WTC11 (cell line): ENCODE measurements around the gene IGFBP4. TPM values are rescaled to one million over a fixed set of nuclear protein-coding genes. Genes with fewer than 3 reads are reported as not detected.

Source experiments
- ATAC-seq: fragments of 200-7000 bp; cut with Tn5 transposase; 2 replicates; pipeline ENCODE4 v1.10.0; 2021; ENCODE audit warnings: mild to moderate bottlenecking, moderate library complexity
- CTCF ChIA-PET: fragments of 300-600 bp; sonication (Branson Sonifier 250); formaldehyde crosslinking; loops from one replicate; lab custom pipeline; 2021; ENCODE audit warnings: antibody characterized with exemption; lab: Charles Lee
- POLR2A ChIA-PET: fragments of 350-600 bp; sonication (Branson Sonifier 250); formaldehyde crosslinking; loops from one replicate; lab custom pipeline; 2021; ENCODE audit warnings: antibody characterized with exemption; lab: Charles Lee
- DNase-seq: peaks from one replicate; pipeline ENCODE4 v3.0.0; 2021; ENCODE audit warnings: low spot score
- H3K27ac Mint-ChIP-seq: 2 replicates; pipeline ENCODE4 v1.8.0; 2021; ENCODE audit warnings: mixed read lengths
- H3K27me3 Mint-ChIP-seq: 2 replicates; pipeline ENCODE4 v1.8.0; 2021; ENCODE audit warnings: low read depth, mild to moderate bottlenecking, moderate library complexity, mixed read lengths
- H3K36me3 Mint-ChIP-seq: 2 replicates; pipeline ENCODE4 v1.8.0; 2021; ENCODE audit warnings: mixed read lengths
- H3K4me1 Mint-ChIP-seq: 2 replicates; pipeline ENCODE4 v1.8.0; 2022; ENCODE audit warnings: mixed read lengths
- H3K4me3 Mint-ChIP-seq: 2 replicates; pipeline ENCODE4 v1.8.0; 2021; ENCODE audit warnings: mild to moderate bottlenecking, moderate library complexity, mixed read lengths
- H3K9me3 Mint-ChIP-seq: 2 replicates; pipeline ENCODE4 v1.8.0; 2021; ENCODE audit warnings: mixed read lengths
- FOXP1 ChIP-seq: sonication (generic); formaldehyde crosslinking; IDR thresholded peaks from 2 replicates; pipeline ENCODE4 v1.8.0; 2022; ENCODE audit warnings: missing genetic modification reagents, mild to moderate bottlenecking, moderate library complexity, borderline replicate concordance
- GTF2I ChIP-seq: fragments of 250-450 bp; sonication (Bioruptor Pico); conservative IDR thresholded peaks from 2 replicates; pipeline ENCODE4 v1.4.0; 2021; ENCODE audit warnings: mild to moderate bottlenecking
- KAT7 ChIP-seq: sonication (generic); formaldehyde crosslinking; IDR thresholded peaks from 2 replicates; pipeline ENCODE4 v1.8.1; 2023; ENCODE audit warnings: missing genetic modification reagents, mild to moderate bottlenecking, borderline replicate concordance
- MXD4 ChIP-seq: fragments of 250-450 bp; sonication (Bioruptor Pico); IDR thresholded peaks from 2 replicates; pipeline ENCODE4 v1.8.0; 2021; ENCODE audit warnings: mild to moderate bottlenecking, moderate library complexity, borderline replicate concordance
- SOX15 ChIP-seq: fragments of 250-450 bp; sonication (Bioruptor Pico); IDR thresholded peaks from 2 replicates; pipeline ENCODE4 v1.9.0; 2021; ENCODE audit warnings: mild to moderate bottlenecking
- SP1 ChIP-seq: sonication (generic); formaldehyde crosslinking; conservative IDR thresholded peaks from 2 replicates; pipeline ENCODE4 v1.8.1; 2022; ENCODE audit warnings: missing genetic modification reagents
- total RNA-seq: library from RNA; stranded (reverse); gene quantifications from 3 replicates; pipeline ENCODE4 v1.2.3, GENCODE V29; 2021
- TF ChIP-seq, protein P1 (sequence below): fragments of 250-450 bp; sonication (Bioruptor Pico); IDR thresholded peaks from 2 replicates; pipeline ENCODE4 v1.9.0; 2021; ENCODE audit warnings: mild to moderate bottlenecking
- TF ChIP-seq, protein P2 (sequence below): sonication (generic); formaldehyde crosslinking; conservative IDR thresholded peaks from 2 replicates; pipeline ENCODE4 v1.8.1; 2022; ENCODE audit warnings: mild to moderate bottlenecking, missing genetic modification reagents
- TF ChIP-seq, protein P3 (sequence below): sonication (generic); formaldehyde crosslinking; IDR thresholded peaks from 2 replicates; pipeline ENCODE4 v1.8.0; 2022; ENCODE audit warnings: missing genetic modification reagents
- TF ChIP-seq, protein P4 (sequence below): sonication (generic); formaldehyde crosslinking; IDR thresholded peaks from 2 replicates; pipeline ENCODE4 v1.8.1; 2023; ENCODE audit warnings: mild to moderate bottlenecking, missing genetic modification reagents, borderline replicate concordance
- TF ChIP-seq, protein P5 (sequence below): fragments of 250-450 bp; sonication (Bioruptor Pico); IDR thresholded peaks from 2 replicates; pipeline ENCODE4 v1.9.0; 2021; ENCODE audit warnings: moderate library complexity, mild to moderate bottlenecking, inconsistent platforms, borderline replicate concordance
- TF ChIP-seq, protein P6 (sequence below): sonication (generic); formaldehyde crosslinking; IDR thresholded peaks from 2 replicates; pipeline ENCODE4 v1.8.1; 2022; ENCODE audit warnings: mild to moderate bottlenecking, moderate library complexity, missing genetic modification reagents
- TF ChIP-seq, protein P7 (sequence below): sonication (generic); formaldehyde crosslinking; IDR thresholded peaks from 2 replicates; pipeline ENCODE4 v1.8.0; 2022; ENCODE audit warnings: mild to moderate bottlenecking, missing genetic modification reagents
- TF ChIP-seq, protein P8 (sequence below): fragments of 250-450 bp; sonication (Bioruptor Pico); IDR thresholded peaks from 2 replicates; pipeline ENCODE4 v1.9.0; 2021; ENCODE audit warnings: mild to moderate bottlenecking, borderline replicate concordance

The IGFBP4 gene
- total RNA-seq, 1 experiment from 2014 or later, result 172 TPM

DNA sequence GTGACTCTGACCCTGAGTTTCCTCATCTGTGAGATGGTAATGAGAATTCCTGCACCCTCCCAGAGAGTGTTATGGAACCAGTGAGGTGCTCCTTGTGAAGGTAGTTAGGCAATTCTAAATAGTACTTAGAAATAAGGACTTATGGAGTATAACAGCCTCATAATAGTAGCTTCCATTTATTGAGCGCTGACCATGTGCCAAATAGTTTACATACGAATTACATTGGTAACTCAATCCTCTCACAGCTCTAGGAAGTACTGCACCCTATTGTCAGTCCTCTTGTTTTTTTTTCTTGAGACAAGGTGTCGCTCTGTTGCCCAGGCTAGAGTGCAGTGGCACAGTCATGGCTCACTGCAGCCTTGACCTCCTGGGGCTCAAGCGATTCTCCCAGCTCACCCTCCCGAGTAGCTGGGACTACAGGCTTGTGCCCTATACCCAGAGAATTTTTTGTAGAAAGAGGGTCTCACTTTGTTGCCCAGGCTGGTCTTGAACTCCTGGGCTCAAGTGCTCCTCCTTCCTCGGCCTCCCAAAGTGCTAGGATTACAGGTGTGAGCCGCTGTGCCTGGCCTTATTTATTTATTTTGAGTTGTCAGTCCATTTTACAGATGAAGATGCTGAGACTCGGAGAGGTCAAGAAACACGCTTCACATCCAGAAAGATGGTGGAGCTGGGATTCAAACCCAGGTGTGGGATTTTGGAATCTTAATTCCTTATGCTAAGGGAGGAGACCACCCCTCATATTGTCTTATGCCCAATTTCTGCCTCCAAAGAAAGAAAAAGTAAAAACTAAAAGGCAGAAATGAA is 55.2 kb downstream of the IGFBP4 start:
- TF ChIP-seq, protein P1, sequence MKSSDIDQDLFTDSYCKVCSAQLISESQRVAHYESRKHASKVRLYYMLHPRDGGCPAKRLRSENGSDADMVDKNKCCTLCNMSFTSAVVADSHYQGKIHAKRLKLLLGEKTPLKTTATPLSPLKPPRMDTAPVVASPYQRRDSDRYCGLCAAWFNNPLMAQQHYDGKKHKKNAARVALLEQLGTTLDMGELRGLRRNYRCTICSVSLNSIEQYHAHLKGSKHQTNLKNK (CRISPR knock-in tag), result no peak
- TF ChIP-seq, protein P2, sequence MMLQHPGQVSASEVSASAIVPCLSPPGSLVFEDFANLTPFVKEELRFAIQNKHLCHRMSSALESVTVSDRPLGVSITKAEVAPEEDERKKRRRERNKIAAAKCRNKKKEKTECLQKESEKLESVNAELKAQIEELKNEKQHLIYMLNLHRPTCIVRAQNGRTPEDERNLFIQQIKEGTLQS (CRISPR knock-in tag), result no peak
- TF ChIP-seq, protein P3, sequence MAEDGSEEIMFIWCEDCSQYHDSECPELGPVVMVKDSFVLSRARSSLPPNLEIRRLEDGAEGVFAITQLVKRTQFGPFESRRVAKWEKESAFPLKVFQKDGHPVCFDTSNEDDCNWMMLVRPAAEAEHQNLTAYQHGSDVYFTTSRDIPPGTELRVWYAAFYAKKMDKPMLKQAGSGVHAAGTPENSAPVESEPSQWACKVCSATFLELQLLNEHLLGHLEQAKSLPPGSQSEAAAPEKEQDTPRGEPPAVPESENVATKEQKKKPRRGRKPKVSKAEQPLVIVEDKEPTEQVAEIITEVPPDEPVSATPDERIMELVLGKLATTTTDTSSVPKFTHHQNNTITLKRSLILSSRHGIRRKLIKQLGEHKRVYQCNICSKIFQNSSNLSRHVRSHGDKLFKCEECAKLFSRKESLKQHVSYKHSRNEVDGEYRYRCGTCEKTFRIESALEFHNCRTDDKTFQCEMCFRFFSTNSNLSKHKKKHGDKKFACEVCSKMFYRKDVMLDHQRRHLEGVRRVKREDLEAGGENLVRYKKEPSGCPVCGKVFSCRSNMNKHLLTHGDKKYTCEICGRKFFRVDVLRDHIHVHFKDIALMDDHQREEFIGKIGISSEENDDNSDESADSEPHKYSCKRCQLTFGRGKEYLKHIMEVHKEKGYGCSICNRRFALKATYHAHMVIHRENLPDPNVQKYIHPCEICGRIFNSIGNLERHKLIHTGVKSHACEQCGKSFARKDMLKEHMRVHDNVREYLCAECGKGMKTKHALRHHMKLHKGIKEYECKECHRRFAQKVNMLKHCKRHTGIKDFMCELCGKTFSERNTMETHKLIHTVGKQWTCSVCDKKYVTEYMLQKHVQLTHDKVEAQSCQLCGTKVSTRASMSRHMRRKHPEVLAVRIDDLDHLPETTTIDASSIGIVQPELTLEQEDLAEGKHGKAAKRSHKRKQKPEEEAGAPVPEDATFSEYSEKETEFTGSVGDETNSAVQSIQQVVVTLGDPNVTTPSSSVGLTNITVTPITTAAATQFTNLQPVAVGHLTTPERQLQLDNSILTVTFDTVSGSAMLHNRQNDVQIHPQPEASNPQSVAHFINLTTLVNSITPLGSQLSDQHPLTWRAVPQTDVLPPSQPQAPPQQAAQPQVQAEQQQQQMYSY (CRISPR knock-in tag), result no peak
- no peak for TF ChIP-seq MXD4
- ChIA-PET CTCF (interaction anchor here (0.6 to 8.1 kb wide), 17 partner anchors 8 to 279 kb away, joined by 3 to 74 read pairs (median 4); partner anchors contain the start of gene WIPF2), POLR2A (interaction anchor here (1.7 to 2.3 kb wide), 2 partner anchors 8 to 22 kb away, joined by 4 to 10 read pairs; no protein-coding TSS in a partner anchor)
- no peaks in the 10 kb centered on the region for H3K36me3 Mint-ChIP-seq
- ATAC-seq (no peak), DNase-seq (no peak)
- H3K4me1 Mint-ChIP-seq, result peaks cover 47% of the 10 kb centered on the region
- H3K9me3 Mint-ChIP-seq, result peaks cover 5% of the 10 kb centered on the region
- no peak overlapping the region for H3K4me3 Mint-ChIP-seq
- H3K27me3 Mint-ChIP-seq, result no peaks in the 10 kb centered on the region; the same call in 1 of the 2 replicates
- H3K27ac Mint-ChIP-seq, result peak overlapping the region; percentile 63

DNA sequence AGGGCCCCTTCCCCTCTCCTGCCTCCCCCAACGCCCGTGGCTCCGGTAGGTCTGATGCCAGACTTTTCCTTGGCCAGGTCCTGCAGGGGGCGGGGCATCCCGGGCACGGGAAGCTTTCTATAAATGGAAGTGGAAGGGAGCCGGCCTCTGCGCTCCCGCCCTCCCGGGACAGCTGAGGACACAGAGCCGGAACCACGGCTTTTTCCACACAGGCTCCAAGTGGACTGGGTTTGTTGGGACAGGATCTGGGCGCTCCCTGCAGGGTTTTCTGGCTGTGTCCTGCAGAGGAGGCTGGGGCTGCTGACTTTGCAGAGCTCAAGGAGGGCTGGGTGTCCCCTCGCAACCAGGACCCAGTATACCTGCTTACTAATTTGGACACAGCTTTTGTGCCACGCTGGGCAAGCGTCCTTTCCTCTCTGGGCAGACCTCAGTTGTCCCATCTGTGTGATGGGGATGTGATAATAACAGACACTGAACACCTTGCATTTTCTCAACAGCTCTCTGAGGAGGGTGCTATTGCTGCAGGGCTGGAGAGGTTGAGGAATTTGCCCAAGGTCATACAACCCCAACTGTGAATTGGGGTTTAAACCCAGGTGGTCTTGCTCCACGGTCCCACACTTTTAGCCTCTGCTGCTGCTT is 56.4 kb downstream of the IGFBP4 start:
- DNase-seq (peak; percentile 87), ATAC-seq (peak; percentile 91)
- H3K4me3 Mint-ChIP-seq, result peak overlapping the region; percentile 54
- ChIA-PET CTCF (interaction anchor here (0.6 to 8.1 kb wide), 22 partner anchors 9 to 1211 kb away, joined by 3 to 74 read pairs (median 4); partner anchors contain the start of gene WIPF2), POLR2A (interaction anchor here (1.0 to 2.3 kb wide), 4 partner anchors 9 to 33 kb away, joined by 3 to 10 read pairs (median 4); no protein-coding TSS in a partner anchor)
- peak overlapping the region; percentile 95 for H3K27ac Mint-ChIP-seq
- H3K9me3 Mint-ChIP-seq, result peaks cover 7% of the 10 kb centered on the region
- TF ChIP-seq FOXP1 (CRISPR knock-in tag), result peak; percentile 38; the same call in 1 of the 2 replicates
- TF ChIP-seq, protein P4, sequence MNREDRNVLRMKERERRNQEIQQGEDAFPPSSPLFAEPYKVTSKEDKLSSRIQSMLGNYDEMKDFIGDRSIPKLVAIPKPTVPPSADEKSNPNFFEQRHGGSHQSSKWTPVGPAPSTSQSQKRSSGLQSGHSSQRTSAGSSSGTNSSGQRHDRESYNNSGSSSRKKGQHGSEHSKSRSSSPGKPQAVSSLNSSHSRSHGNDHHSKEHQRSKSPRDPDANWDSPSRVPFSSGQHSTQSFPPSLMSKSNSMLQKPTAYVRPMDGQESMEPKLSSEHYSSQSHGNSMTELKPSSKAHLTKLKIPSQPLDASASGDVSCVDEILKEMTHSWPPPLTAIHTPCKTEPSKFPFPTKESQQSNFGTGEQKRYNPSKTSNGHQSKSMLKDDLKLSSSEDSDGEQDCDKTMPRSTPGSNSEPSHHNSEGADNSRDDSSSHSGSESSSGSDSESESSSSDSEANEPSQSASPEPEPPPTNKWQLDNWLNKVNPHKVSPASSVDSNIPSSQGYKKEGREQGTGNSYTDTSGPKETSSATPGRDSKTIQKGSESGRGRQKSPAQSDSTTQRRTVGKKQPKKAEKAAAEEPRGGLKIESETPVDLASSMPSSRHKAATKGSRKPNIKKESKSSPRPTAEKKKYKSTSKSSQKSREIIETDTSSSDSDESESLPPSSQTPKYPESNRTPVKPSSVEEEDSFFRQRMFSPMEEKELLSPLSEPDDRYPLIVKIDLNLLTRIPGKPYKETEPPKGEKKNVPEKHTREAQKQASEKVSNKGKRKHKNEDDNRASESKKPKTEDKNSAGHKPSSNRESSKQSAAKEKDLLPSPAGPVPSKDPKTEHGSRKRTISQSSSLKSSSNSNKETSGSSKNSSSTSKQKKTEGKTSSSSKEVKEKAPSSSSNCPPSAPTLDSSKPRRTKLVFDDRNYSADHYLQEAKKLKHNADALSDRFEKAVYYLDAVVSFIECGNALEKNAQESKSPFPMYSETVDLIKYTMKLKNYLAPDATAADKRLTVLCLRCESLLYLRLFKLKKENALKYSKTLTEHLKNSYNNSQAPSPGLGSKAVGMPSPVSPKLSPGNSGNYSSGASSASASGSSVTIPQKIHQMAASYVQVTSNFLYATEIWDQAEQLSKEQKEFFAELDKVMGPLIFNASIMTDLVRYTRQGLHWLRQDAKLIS (CRISPR knock-in tag), result no peak
- TF ChIP-seq, protein P5, sequence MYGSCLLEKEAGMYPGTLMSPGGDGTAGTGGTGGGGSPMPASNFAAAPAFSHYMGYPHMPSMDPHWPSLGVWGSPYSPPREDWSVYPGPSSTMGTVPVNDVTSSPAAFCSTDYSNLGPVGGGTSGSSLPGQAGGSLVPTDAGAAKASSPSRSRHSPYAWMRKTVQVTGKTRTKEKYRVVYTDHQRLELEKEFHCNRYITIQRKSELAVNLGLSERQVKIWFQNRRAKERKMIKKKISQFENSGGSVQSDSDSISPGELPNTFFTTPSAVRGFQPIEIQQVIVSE, result no peak
- TF ChIP-seq, protein P6, sequence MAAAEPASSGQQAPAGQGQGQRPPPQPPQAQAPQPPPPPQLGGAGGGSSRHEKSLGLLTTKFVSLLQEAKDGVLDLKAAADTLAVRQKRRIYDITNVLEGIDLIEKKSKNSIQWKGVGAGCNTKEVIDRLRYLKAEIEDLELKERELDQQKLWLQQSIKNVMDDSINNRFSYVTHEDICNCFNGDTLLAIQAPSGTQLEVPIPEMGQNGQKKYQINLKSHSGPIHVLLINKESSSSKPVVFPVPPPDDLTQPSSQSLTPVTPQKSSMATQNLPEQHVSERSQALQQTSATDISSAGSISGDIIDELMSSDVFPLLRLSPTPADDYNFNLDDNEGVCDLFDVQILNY (CRISPR knock-in tag), result no peak
- no peak for TF ChIP-seq KAT7 (CRISPR knock-in tag)
- TF ChIP-seq, protein P7, sequence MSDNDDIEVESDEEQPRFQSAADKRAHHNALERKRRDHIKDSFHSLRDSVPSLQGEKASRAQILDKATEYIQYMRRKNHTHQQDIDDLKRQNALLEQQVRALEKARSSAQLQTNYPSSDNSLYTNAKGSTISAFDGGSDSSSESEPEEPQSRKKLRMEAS (CRISPR knock-in tag), result 0 out of 2 replicates have a peak, but pooled peaks have one; percentile 20
- 0 out of 2 replicates have a peak, but pooled peaks have one; percentile 42 for TF ChIP-seq SP1 (CRISPR knock-in tag)
- TF ChIP-seq GTF2I (CRISPR knock-in tag), result peak; percentile 44; the same call in 1 of the 2 replicates
- TF ChIP-seq SOX15 (CRISPR knock-in tag), result no peak
- TF ChIP-seq, protein P8, sequence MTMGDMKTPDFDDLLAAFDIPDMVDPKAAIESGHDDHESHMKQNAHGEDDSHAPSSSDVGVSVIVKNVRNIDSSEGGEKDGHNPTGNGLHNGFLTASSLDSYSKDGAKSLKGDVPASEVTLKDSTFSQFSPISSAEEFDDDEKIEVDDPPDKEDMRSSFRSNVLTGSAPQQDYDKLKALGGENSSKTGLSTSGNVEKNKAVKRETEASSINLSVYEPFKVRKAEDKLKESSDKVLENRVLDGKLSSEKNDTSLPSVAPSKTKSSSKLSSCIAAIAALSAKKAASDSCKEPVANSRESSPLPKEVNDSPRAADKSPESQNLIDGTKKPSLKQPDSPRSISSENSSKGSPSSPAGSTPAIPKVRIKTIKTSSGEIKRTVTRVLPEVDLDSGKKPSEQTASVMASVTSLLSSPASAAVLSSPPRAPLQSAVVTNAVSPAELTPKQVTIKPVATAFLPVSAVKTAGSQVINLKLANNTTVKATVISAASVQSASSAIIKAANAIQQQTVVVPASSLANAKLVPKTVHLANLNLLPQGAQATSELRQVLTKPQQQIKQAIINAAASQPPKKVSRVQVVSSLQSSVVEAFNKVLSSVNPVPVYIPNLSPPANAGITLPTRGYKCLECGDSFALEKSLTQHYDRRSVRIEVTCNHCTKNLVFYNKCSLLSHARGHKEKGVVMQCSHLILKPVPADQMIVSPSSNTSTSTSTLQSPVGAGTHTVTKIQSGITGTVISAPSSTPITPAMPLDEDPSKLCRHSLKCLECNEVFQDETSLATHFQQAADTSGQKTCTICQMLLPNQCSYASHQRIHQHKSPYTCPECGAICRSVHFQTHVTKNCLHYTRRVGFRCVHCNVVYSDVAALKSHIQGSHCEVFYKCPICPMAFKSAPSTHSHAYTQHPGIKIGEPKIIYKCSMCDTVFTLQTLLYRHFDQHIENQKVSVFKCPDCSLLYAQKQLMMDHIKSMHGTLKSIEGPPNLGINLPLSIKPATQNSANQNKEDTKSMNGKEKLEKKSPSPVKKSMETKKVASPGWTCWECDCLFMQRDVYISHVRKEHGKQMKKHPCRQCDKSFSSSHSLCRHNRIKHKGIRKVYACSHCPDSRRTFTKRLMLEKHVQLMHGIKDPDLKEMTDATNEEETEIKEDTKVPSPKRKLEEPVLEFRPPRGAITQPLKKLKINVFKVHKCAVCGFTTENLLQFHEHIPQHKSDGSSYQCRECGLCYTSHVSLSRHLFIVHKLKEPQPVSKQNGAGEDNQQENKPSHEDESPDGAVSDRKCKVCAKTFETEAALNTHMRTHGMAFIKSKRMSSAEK (CRISPR knock-in tag), result no peak
- H3K36me3 Mint-ChIP-seq, result no peaks in the 10 kb centered on the region
- no peaks in the 10 kb centered on the region; the same call in 1 of the 2 replicates for H3K27me3 Mint-ChIP-seq
- H3K4me1 Mint-ChIP-seq, result peaks cover 43% of the 10 kb centered on the region
